Heart left ventricle (tissue), 16 donors: ENCODE results near the gene ATRNL1. TPM values are rescaled to one million over a fixed set of nuclear protein-coding genes. Genes with fewer than 3 reads are reported as not detected.

ENCODE experiments used
- ATAC-seq, 4 donors: fragments of 200-7000 bp; cut with Tn5 transposase; one replicate each; pipeline ENCODE4 v1.9.1; 2020 to 2022; ENCODE audit warnings: moderate library complexity in 4 of 4, mild to moderate bottlenecking in 3 of 4, moderate number of reproducible peaks in 1 of 4
- DNase-seq, 5 donors: peaks; one replicate each; pipeline ENCODE4 v3.0.0-alpha.2; 2020
- H3K27ac ChIP-seq, 12 donors: fragments of 200-600 bp; sonication (generic) in 4 of 12; one replicate each; pipeline versions ENCODE4 v1.5.0 to v1.8.0; 2016 to 2022; ENCODE audit warnings: mild to moderate bottlenecking in 2 of 12
- H3K27me3 ChIP-seq, 9 donors: fragments of 200-600 bp; sonication (generic) in 2 of 9; one replicate each; pipeline versions ENCODE4 v1.5.1 to v1.8.0; 2016 to 2022; ENCODE audit warnings: mild to moderate bottlenecking in 3 of 9
- H3K36me3 ChIP-seq, 9 donors: fragments of 200-600 bp; sonication (generic) in 2 of 9; one replicate each; pipeline versions ENCODE4 v1.5.0 to v1.8.0; 2018 to 2022; ENCODE audit warnings: mild to moderate bottlenecking in 2 of 9
- H3K4me1 ChIP-seq, 12 donors: fragments of 200-600 bp; sonication (generic) in 4 of 12; one replicate each; pipeline versions ENCODE4 v1.5.0 to v1.8.0; 2016 to 2022; ENCODE audit warnings: mild to moderate bottlenecking in 3 of 12
- H3K4me3 ChIP-seq, 12 donors: fragments of 200-600 bp; sonication (generic) in 4 of 12; one replicate each; pipeline versions ENCODE4 v1.5.0 to v1.8.0; 2017 to 2022; ENCODE audit warnings: mild to moderate bottlenecking in 9 of 12, moderate library complexity in 4 of 12
- H3K9me3 ChIP-seq, 12 donors: fragments of 200-600 bp; sonication (generic) in 4 of 12; one replicate each; pipeline versions ENCODE4 v1.5.0 to v1.8.0; 2016 to 2022; ENCODE audit warnings: mild to moderate bottlenecking in 1 of 12
- POLR2A ChIP-seq, 2 donors: fragments of 450-650 bp; IDR thresholded peaks; one replicate each; pipeline ENCODE4 v1.6.1; 2017; ENCODE audit warnings: antibody characterized with exemption in 2 of 2, mild to moderate bottlenecking in 2 of 2, moderate library complexity in 2 of 2
- WGBS, 4 donors: extraction: QIAGEN DNeasy Blood & Tissue Kit in 2 of 4; methylation state at CpG; one replicate each; pipeline versions ENCODE4 v1.1.5 to v1.1.7; 2013 to 2018; 5-methylcytosine and 5-hydroxymethylcytosine counted together
- intact Hi-C, 10 donors: fragments of 100-400 bp; cut with DNase I; formaldehyde crosslinking; loops; one replicate each; pipeline versions ENCODE4 v1.11.1 to v1.14.2; 2022
- polyA plus RNA-seq, 2 donors: library from polyadenylated mRNA; stranded (reverse); fragments of 200-250 nt; gene quantifications; one replicate each; pipeline ENCODE4 v1.2.3, GENCODE V29; 2013
- total RNA-seq, 9 donors: library from RNA; depleted of rRNA in 2 of 9; stranded (reverse); fragments of >200 nt in 2 of 9; fragmentation: NEBNext Ultra II Directional in 3 of 9; extraction: Animal tissue kit (Norgen Biotek cat#: 25700) in 3 of 9; gene quantifications; one replicate each; pipeline versions ENCODE4 v1.1.0 to v1.2.4, GENCODE V29; 2016 to 2023
- TF ChIP-seq, protein P1 (sequence below), 12 donors: fragments of 200-600 bp; sonication (generic) in 4 of 12; IDR thresholded peaks; one replicate each; pipeline versions ENCODE4 v1.5.0 to v1.8.0; 2018 to 2022; ENCODE audit warnings: antibody characterized with exemption in 12 of 12, mild to moderate bottlenecking in 5 of 12
- donor health status: ischemic (EF 13 %, LVEDD 7.1; RV severe dilation, severe dysfunction).
- donor health status: healthy with polysubstance abuse.
- donor health status: DM: no; HTN: yes; CAD: no.
- donor health status: DM: no; HTN: no; CAD: no.
- donor health status: ischemic (EF 25% LVEDD 6.9; RV normal size, moderate dysfunction).
- donor health status: ischemic (EF 25% LVEDD 5.7; RV mildly dilated, moderate dysfunction).
- donor health status: healthy.
- donor health status: DM: yes; HTN: yes; CAD: no.
- donor health status: ischemic (EF 35%, LVEDD 5.7; RV mildly dilated, moderate dysfunction).
- donor health status: nonischemic (EF 11% LVEDD 7.7; RV severe dilation, severe dysfunction).
- donor health status: DM: yes; HTN: yes; CAD: no.
- donor health status: PGD.
- donor health status: ischemic (EF 29% LVEDD 5.4; RV normal size, mild dysfunction).
- donor health status: nonischemic (EF 23%, LVEDD 6.1; RV moderate dilation, normal function).

Gene ATRNL1
- total and polyA plus RNA-seq, 11 donors = 0.13 to 28.5 (median 3.0) TPM

- no peaks in the 10 kb centered on the region for H3K4me1 ChIP-seq
- no peaks in the 10 kb centered on the region for H3K36me3 ChIP-seq
- H3K4me3 ChIP-seq = no peak overlapping the region
- 45 to 65% (median 50%) methylated on average over 1 of the region's 1 CpG for WGBS, 4 donors
- DNase-seq = no peak
- no peak for ATAC-seq
- intact Hi-C loops = no loop called here
- H3K27me3 ChIP-seq = no peaks in the 10 kb centered on the region
- TF ChIP-seq, protein P1, sequence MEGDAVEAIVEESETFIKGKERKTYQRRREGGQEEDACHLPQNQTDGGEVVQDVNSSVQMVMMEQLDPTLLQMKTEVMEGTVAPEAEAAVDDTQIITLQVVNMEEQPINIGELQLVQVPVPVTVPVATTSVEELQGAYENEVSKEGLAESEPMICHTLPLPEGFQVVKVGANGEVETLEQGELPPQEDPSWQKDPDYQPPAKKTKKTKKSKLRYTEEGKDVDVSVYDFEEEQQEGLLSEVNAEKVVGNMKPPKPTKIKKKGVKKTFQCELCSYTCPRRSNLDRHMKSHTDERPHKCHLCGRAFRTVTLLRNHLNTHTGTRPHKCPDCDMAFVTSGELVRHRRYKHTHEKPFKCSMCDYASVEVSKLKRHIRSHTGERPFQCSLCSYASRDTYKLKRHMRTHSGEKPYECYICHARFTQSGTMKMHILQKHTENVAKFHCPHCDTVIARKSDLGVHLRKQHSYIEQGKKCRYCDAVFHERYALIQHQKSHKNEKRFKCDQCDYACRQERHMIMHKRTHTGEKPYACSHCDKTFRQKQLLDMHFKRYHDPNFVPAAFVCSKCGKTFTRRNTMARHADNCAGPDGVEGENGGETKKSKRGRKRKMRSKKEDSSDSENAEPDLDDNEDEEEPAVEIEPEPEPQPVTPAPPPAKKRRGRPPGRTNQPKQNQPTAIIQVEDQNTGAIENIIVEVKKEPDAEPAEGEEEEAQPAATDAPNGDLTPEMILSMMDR (IDR thresholded peaks at IDR 0.05) = no peak
- no peak overlapping the region for H3K27ac ChIP-seq
- no peaks in the 10 kb centered on the region for H3K9me3 ChIP-seq
These were observed 810.0 kb downstream of the ATRNL1 start for GRCh38 chr10:115903207-115903606.

- 86 to 91% (median 89%) methylated on average over 3 of the region's 3 CpGs for WGBS, 4 donors
- intact Hi-C loops = no loop called here
- TF ChIP-seq POLR2A (IDR thresholded peaks at IDR 0.05) = no peak
- TF ChIP-seq, protein P1 (IDR thresholded peaks at IDR 0.05) = no peak
- Histone ChIP-seq H3K27ac (no peak overlapping the region), H3K9me3 (no peaks in the 10 kb centered on the region), H3K4me1 (no peaks in the 10 kb centered on the region), H3K4me3 (no peak overlapping the region), H3K36me3 (no peaks in the 10 kb centered on the region), H3K27me3 (no peaks in the 10 kb centered on the region)
- no peak for DNase-seq
- no peak for ATAC-seq
These were observed 810.7 kb downstream of the ATRNL1 start for GRCh38 chr10:115903845-115904244.

- intact Hi-C loops = no loop called here
- Histone ChIP-seq H3K27ac (no peak overlapping the region), H3K4me1 (no peaks in the 10 kb centered on the region), H3K4me3 (no peak overlapping the region), H3K36me3 (no peaks in the 10 kb centered on the region), H3K9me3 (no peaks in the 10 kb centered on the region), H3K27me3 (no peaks in the 10 kb centered on the region)
- no peak for TF ChIP-seq POLR2A (IDR thresholded peaks at IDR 0.05)
- TF ChIP-seq, protein P1 (IDR thresholded peaks at IDR 0.05) = no peak
- WGBS, 4 donors = 83 to 87% (median 86%) methylated on average over 5 of the region's 5 CpGs
- DNase-seq = no peak
- ATAC-seq = no peak
These were observed 815.9 kb downstream of the ATRNL1 start for GRCh38 chr10:115909037-115909436.

DNA sequence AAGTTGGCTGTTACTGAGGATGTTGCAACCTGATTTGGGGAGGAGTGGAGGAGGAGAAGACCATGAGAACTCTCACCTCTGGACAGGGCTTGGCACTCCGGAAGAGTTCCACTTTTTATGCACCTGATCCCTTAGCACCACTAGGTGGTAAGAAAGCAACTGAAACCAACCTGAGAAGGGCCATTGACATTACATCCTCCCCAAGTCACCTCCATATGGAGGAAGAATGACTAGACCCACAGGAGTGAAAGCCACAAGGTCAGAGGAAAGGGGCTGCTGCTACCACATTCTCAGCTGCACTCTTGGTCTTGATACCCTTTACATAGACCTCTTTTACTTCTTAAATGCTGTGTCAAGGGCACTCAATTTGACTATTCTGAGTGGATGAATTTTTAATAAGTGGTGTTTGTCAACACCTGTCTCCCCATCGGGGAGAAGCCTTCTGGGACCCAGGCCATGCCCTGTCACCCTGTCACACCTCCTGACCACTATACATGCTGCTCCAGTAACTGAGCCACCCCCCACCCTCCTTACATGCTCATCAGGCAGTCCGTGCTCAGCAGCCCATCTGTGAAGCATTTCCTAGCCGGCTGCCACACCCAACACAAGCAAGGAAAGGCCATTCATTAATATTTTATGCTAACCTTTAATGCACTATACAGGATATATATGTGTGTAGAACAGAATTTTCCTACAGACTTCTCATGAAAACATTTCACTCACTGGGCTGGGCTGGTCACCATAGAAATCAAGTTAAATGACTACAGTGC, 817.0 kb downstream of the ATRNL1 start:
- no peak overlapping the region for H3K27ac ChIP-seq
- ATAC-seq (no peak), DNase-seq (no peak)
- H3K36me3 ChIP-seq = no peaks in the 10 kb centered on the region
- no peaks in the 10 kb centered on the region for H3K4me1 ChIP-seq
- TF ChIP-seq, protein P1 (IDR thresholded peaks at IDR 0.05) = no peak
- no peak for TF ChIP-seq POLR2A (IDR thresholded peaks at IDR 0.05)
- intact Hi-C loops = no loop called here
- no peaks in the 10 kb centered on the region for H3K9me3 ChIP-seq
- 65 to 72% (median 69%) methylated on average over 4 of the region's 4 CpGs for WGBS, 4 donors
- no peaks in the 10 kb centered on the region for H3K27me3 ChIP-seq
- H3K4me3 ChIP-seq = no peak overlapping the region
